Mononuclear cell (primary cell): ENCODE data around the gene RASSF7. TPM values are rescaled to one million over a fixed set of nuclear protein-coding genes. Genes with fewer than 3 reads are reported as not detected.

ENCODE experiments used
- H3K27me3 ChIP-seq: 2 replicates; pipeline ENCODE4 v1.6.0; 2011; ENCODE audit warnings: low read length, control low read depth; ENCODE audit not compliant: insufficient read depth
- H3K4me1 ChIP-seq: 2 replicates; pipeline ENCODE4 v1.5.1; 2011; ENCODE audit warnings: mild to moderate bottlenecking, low read length, control low read depth; ENCODE audit not compliant: insufficient read depth
- H3K4me3 ChIP-seq: 2 replicates; pipeline ENCODE4 v1.5.1; 2011; ENCODE audit warnings: mild to moderate bottlenecking, low read length, moderate library complexity
- H3K9me3 ChIP-seq: 2 replicates; pipeline ENCODE4 v1.5.1; 2011; ENCODE audit warnings: low read depth, mild to moderate bottlenecking, control low read depth, low read length
- total RNA-seq: library from RNA; depleted of rRNA; stranded (reverse); fragments of >200 nt; gene quantifications from one replicate; pipeline ENCODE4 v1.2.3, GENCODE V29; 2012

The RASSF7 gene
- total RNA-seq, 1 donor, result 16.6 TPM

- Histone ChIP-seq H3K4me3 (peak overlapping the region; percentile 76), H3K4me1 (peaks cover 40% of the 10 kb centered on the region), H3K27me3 (peaks cover 7% of the 10 kb centered on the region), H3K9me3 (no peaks in the 10 kb centered on the region)
These were observed 16.2 kb downstream of the RASSF7 start for GRCh38 chr11:576811-577610.

- H3K9me3 ChIP-seq, result no peaks in the 10 kb centered on the region
- peaks cover 40% of the 10 kb centered on the region for H3K4me1 ChIP-seq
- peaks cover 7% of the 10 kb centered on the region for H3K27me3 ChIP-seq
- H3K4me3 ChIP-seq, result no peak overlapping the region
These were observed 16.8 kb downstream of the RASSF7 start for GRCh38 chr11:577611-577894.

- peaks cover 40% of the 10 kb centered on the region for H3K4me1 ChIP-seq
- no peak overlapping the region for H3K4me3 ChIP-seq
- H3K27me3 ChIP-seq, result peaks cover 7% of the 10 kb centered on the region
- H3K9me3 ChIP-seq, result no peaks in the 10 kb centered on the region
These were observed 17.7 kb downstream of the RASSF7 start for GRCh38 chr11:578276-579035.

GRCh38 chr11:579830-580601 lies 19.2 kb downstream of the RASSF7 start:
- Histone ChIP-seq H3K4me1 (peaks cover 37% of the 10 kb centered on the region), H3K9me3 (no peaks in the 10 kb centered on the region), H3K4me3 (no peak overlapping the region), H3K27me3 (peaks cover 1% of the 10 kb centered on the region)

GRCh38 chr11:581342-581741 lies 20.6 kb downstream of the RASSF7 start:
- Histone ChIP-seq H3K4me3 (no peak overlapping the region), H3K4me1 (peaks cover 31% of the 10 kb centered on the region), H3K27me3 (no peaks in the 10 kb centered on the region), H3K9me3 (no peaks in the 10 kb centered on the region)

- no peaks in the 10 kb centered on the region for H3K27me3 ChIP-seq
- peaks cover 35% of the 10 kb centered on the region for H3K4me1 ChIP-seq
- no peak overlapping the region for H3K4me3 ChIP-seq
- no peaks in the 10 kb centered on the region for H3K9me3 ChIP-seq
These were observed 21.0 kb downstream of the RASSF7 start for GRCh38 chr11:581752-582151.

- H3K4me1 ChIP-seq, result peaks cover 30% of the 10 kb centered on the region
- no peaks in the 10 kb centered on the region for H3K27me3 ChIP-seq
- H3K4me3 ChIP-seq, result no peak overlapping the region
- no peaks in the 10 kb centered on the region for H3K9me3 ChIP-seq
These were observed 23.5 kb downstream of the RASSF7 start for GRCh38 chr11:584287-584686.

GRCh38 chr11:586376-587316 lies 25.9 kb downstream of the RASSF7 start:
- no peaks in the 10 kb centered on the region for H3K9me3 ChIP-seq
- peaks cover 23% of the 10 kb centered on the region for H3K4me1 ChIP-seq

GRCh38 chr11:587546-587945 lies 26.8 kb downstream of the RASSF7 start:
- Histone ChIP-seq H3K4me3 (no peak overlapping the region), H3K9me3 (no peaks in the 10 kb centered on the region), H3K4me1 (peaks cover 23% of the 10 kb centered on the region), H3K27me3 (no peaks in the 10 kb centered on the region)

More at GRCh38 chr11:586376-587316, 25.9 kb downstream of the RASSF7 start:
- Histone ChIP-seq H3K4me3 (no peak overlapping the region), H3K27me3 (no peaks in the 10 kb centered on the region)

- no peak overlapping the region for H3K4me3 ChIP-seq
These were observed 27.2 kb downstream of the RASSF7 start for GRCh38 chr11:587978-588380.

GRCh38 chr11:589798-590197 lies 29.0 kb downstream of the RASSF7 start:
- no peak overlapping the region for H3K4me3 ChIP-seq
- H3K4me1 ChIP-seq, result peaks cover 23% of the 10 kb centered on the region
- no peaks in the 10 kb centered on the region for H3K9me3 ChIP-seq
- no peaks in the 10 kb centered on the region for H3K27me3 ChIP-seq

More at GRCh38 chr11:587978-588380, 27.2 kb downstream of the RASSF7 start:
- Histone ChIP-seq H3K27me3 (no peaks in the 10 kb centered on the region), H3K4me1 (peaks cover 23% of the 10 kb centered on the region), H3K9me3 (no peaks in the 10 kb centered on the region)

GRCh38 chr11:590997-591396 lies 30.2 kb downstream of the RASSF7 start:
- Histone ChIP-seq H3K27me3 (no peaks in the 10 kb centered on the region), H3K4me1 (peaks cover 23% of the 10 kb centered on the region), H3K9me3 (no peaks in the 10 kb centered on the region), H3K4me3 (no peak overlapping the region)

GRCh38 chr11:592501-592900 lies 31.7 kb downstream of the RASSF7 start:
- H3K9me3 ChIP-seq, result no peaks in the 10 kb centered on the region
- H3K4me1 ChIP-seq, result peaks cover 11% of the 10 kb centered on the region
- no peaks in the 10 kb centered on the region for H3K27me3 ChIP-seq

GRCh38 chr11:592918-593317 lies 32.1 kb downstream of the RASSF7 start:
- Histone ChIP-seq H3K9me3 (no peaks in the 10 kb centered on the region), H3K27me3 (no peaks in the 10 kb centered on the region), H3K4me3 (no peak overlapping the region), H3K4me1 (peaks cover 7% of the 10 kb centered on the region)

More at GRCh38 chr11:592501-592900, 31.7 kb downstream of the RASSF7 start:
- H3K4me3 ChIP-seq, result no peak overlapping the region
